HepG2 (cell line): ENCODE measurements around the gene TANGO6. TPM values are rescaled to one million over a fixed set of nuclear protein-coding genes. Genes with fewer than 3 reads are reported as not detected.

Source experiments
- CEBPG ChIP-seq: IDR thresholded peaks from 2 replicates; pipeline ENCODE4 v1.6.1; 2016
- CTCF ChIP-seq: sonication (generic); formaldehyde crosslinking; IDR thresholded peaks from 2 replicates; pipeline ENCODE4 v1.5.0; 2020; ENCODE audit warnings: mild to moderate bottlenecking, missing genetic modification reagents, moderate library complexity
- DNMT3B ChIP-seq: conservative IDR thresholded peaks from 2 replicates; pipeline ENCODE4 v1.6.1; 2016; ENCODE audit warnings: missing biosample characterization, control low read depth
- DR1 ChIP-seq: sonication (generic); formaldehyde crosslinking; IDR thresholded peaks from 2 replicates; pipeline ENCODE4 v1.8.0; 2021; ENCODE audit warnings: mild to moderate bottlenecking, missing genetic modification reagents, inconsistent platforms
- IKZF1 ChIP-seq: fragments of 450-650 bp; IDR thresholded peaks from 2 replicates; pipeline ENCODE4 v1.7.1; 2016
- KDM2A ChIP-seq: sonication (generic); formaldehyde crosslinking; IDR thresholded peaks from 2 replicates; pipeline ENCODE4 v1.4.0; 2020; ENCODE audit warnings: low read depth, missing genetic modification reagents, borderline replicate concordance
- NFYB ChIP-seq: sonication (generic); formaldehyde crosslinking; IDR thresholded peaks from 2 replicates; pipeline ENCODE4 v1.4.0; 2020; ENCODE audit warnings: missing genetic modification reagents
- POLR2AphosphoS5 ChIP-seq: IDR thresholded peaks from 2 replicates; pipeline ENCODE4 v1.6.1; 2012; ENCODE audit warnings: low read depth, low read length
- SMARCC2 ChIP-seq: fragments of 450-650 bp; IDR thresholded peaks from 2 replicates; pipeline ENCODE4 v1.6.1; 2017; ENCODE audit warnings: antibody characterized with exemption, mild to moderate bottlenecking
- SPEN ChIP-seq: sonication (generic); formaldehyde crosslinking; IDR thresholded peaks from 2 replicates; pipeline ENCODE4 v1.5.1; 2020; ENCODE audit warnings: low read depth, mild to moderate bottlenecking, missing genetic modification reagents
- TCF7L2 ChIP-seq: IDR thresholded peaks from 2 replicates; pipeline ENCODE4 v1.6.1; 2011; ENCODE audit warnings: mild to moderate bottlenecking, low read depth, low read length, moderate library complexity
- U2AF1 ChIP-seq: fragments of 200-400 bp; formaldehyde crosslinking; optimal IDR thresholded peaks from 2 replicates; pipeline ENCODE3; 2017; ENCODE audit warnings: mild to moderate bottlenecking, low read depth, low read length
- YEATS2 ChIP-seq: sonication (generic); formaldehyde crosslinking; IDR thresholded peaks from 2 replicates; pipeline ENCODE4 v1.4.0; 2020; ENCODE audit warnings: missing genetic modification reagents, borderline replicate concordance
- ZBTB10 ChIP-seq: sonication (generic); formaldehyde crosslinking; IDR thresholded peaks from 2 replicates; pipeline ENCODE4 v1.4.0; 2020; ENCODE audit warnings: missing genetic modification reagents, borderline replicate concordance
- ZNF609 ChIP-seq: sonication (generic); formaldehyde crosslinking; IDR thresholded peaks from 2 replicates; pipeline ENCODE4 v1.4.0; 2020; ENCODE audit warnings: mild to moderate bottlenecking, missing genetic modification reagents, borderline replicate concordance
- ZNF724P ChIP-seq: sonication (generic); formaldehyde crosslinking; IDR thresholded peaks from 2 replicates; pipeline ENCODE4 v1.8.0; 2022; ENCODE audit warnings: missing genetic modification reagents, borderline replicate concordance
- ZNF781 ChIP-seq: sonication (generic); formaldehyde crosslinking; IDR thresholded peaks from 2 replicates; pipeline ENCODE4 v1.5.1; 2020; ENCODE audit warnings: borderline replicate concordance, mild to moderate bottlenecking, missing genetic modification reagents; ENCODE audit errors: not compliant biosample characterization
- ZSCAN31 ChIP-seq: sonication (generic); formaldehyde crosslinking; IDR thresholded peaks from 2 replicates; pipeline ENCODE4 v1.5.0; 2020; ENCODE audit warnings: low read depth, mild to moderate bottlenecking, missing genetic modification reagents
- polyA plus RNA-seq, 8 experiments: library from polyadenylated mRNA; depleted of rRNA in 3 of 8; stranded (reverse) in 7 of 8; unstranded in 1 of 8; fragments of >200 nt; fragmentation: Illumina TruSeq in 4 of 8; extraction: Trizol in 4 of 8; gene quantifications; 2 replicates each; pipeline versions ENCODE4 v1.2.1 to v1.2.3, GENCODE V29; 2011 to 2016; ENCODE audit warnings: low read depth in 4 of 8, missing spikeins in 1 of 8, mixed read lengths in 1 of 8; ENCODE audit not compliant: insufficient read depth in 1 of 8
- total RNA-seq, 5 experiments: library from RNA; depleted of rRNA; stranded (reverse); fragments of >200 nt; fragmentation: Illumina TruSeq; extraction: Trizol; gene quantifications; 2 replicates each; pipeline ENCODE4 v1.2.3, GENCODE V29; 2016; ENCODE audit warnings: low read depth in 1 of 5

The TANGO6 gene
- total and polyA plus RNA-seq, 2 of the 13 experiments (the other 11 are each of a cell fraction or from before 2014, with no cell fraction given) = 7.2 to 13.3 TPM

- no peak for TF ChIP-seq DNMT3B (CRISPR knock-in tag)
- TF ChIP-seq ZNF609 (CRISPR knock-in tag) = no peak
- no peak for TF ChIP-seq ZBTB10 (CRISPR knock-in tag)
- peak; percentile 92 for TF ChIP-seq CTCF (CRISPR knock-in tag)
- no peak for TF ChIP-seq ZNF781
- no peak for TF ChIP-seq TCF7L2
- no peak for TF ChIP-seq CEBPG (CRISPR knock-in tag)
- no peak for TF ChIP-seq U2AF1
- no peak for TF ChIP-seq YEATS2 (CRISPR knock-in tag)
- TF ChIP-seq SMARCC2 = no peak
- TF ChIP-seq DR1 (CRISPR knock-in tag) = no peak
- no peak for TF ChIP-seq ZSCAN31 (CRISPR knock-in tag)
- no peak for TF ChIP-seq SPEN (CRISPR knock-in tag)
- no peak for TF ChIP-seq ZNF724P
- TF ChIP-seq KDM2A (CRISPR knock-in tag) = peak; percentile 61
- no peak for TF ChIP-seq IKZF1
- TF ChIP-seq POLR2AphosphoS5 = no peak
- TF ChIP-seq NFYB (CRISPR knock-in tag) = no peak
These were observed 269.2 kb downstream of the TANGO6 start (continued) for GRCh38 chr16:69112285-69113129.
